ENCODE results near the gene SDR42E1.

- TF ChIP-seq POLR2A (IDR thresholded peaks at IDR 0.05; ENCODE audit: low read depth, low read length) (no peak), CTCF (IDR thresholded peaks at IDR 0.05; ENCODE audit: extremely low read depth in 1 of 2, insufficient read depth in 1 of 2, low read depth in 1 of 2, low read length in 2 of 2) (no peak)
Observed at GRCh38 chr16:81967358-81967757, 43.9 kb downstream of the SDR42E1 start.
